ENCODE measurements around the gene LONRF2.

The LONRF2 gene

DNA sequence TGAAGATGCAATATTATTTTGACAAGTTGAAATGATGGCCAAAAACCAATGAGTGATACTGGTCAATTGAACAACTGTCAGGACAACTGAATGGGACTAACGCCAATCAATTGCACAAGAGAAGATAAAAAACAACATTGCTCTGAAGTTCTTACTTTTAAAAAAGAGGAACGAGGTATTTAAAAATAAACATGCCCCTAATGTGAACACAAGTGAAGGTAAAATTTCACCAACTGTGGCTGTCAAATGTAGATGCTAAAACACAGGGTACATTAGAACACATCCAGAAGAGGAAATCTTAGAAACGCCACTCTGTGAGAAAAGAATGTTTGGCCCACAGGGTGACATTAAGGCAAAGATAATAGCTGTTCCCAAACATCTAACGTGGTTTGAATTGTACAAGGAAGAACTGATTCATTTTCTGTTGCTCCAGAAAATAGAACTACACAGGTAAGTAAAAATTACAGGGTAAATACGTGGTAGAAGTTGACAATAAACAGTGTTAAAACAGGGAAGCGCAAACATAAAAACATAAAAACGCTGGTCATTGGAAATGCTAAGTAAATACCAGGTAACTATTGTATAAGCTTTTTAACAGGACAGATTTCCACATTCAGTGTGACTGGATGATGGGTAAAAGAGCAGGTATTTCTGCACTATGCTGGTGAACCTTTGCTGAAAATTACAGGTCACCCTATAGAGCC is 20.3 kb downstream of the LONRF2 start:
- DNase-seq (ENCODE audit: low read depth in 2 of 3, low spot score in 1 of 3): no peak

DNA sequence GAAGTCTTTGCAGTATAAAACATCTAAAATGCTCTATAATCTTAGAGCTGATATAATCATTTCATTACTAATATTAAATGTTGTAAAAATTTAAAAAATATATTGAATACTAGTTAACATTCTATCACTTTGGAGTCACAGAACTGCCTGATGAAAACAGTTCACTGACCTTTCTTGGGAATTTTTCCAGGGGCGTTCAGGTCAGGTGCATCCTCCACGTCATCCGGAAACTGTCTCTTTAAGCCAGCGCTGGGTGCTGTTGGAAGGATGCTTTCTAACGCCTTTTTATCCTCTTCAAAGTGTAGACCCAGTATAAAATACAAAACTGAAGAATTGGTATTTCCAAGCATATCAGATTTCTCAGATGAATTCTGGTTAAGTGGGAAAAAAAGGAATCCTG is 22.8 kb downstream of the LONRF2 start:
- no peak for DNase-seq (ENCODE audit: low read depth in 2 of 3, low spot score in 1 of 3)

DNA sequence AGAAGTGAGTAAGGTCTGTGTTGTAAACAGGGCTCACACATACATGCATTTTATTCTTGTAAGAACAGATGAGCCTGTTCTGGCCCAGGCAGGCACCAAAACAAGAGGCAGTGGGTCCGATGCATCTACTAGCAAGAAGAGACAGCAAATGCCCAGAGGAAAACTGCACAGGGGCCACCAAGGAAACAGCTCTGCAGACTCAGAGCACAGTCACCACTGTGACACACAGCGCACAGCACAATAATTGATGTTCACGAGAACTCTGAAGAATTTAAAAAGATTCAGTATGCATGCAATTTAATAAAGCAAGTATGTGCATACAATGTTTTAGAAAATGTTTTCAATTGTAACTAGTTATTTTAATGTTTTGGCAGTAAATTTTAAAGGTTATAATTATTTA is 24.8 kb downstream of the LONRF2 start:
- no peak for DNase-seq (ENCODE audit: low read depth in 2 of 3, low spot score in 1 of 3)

DNA sequence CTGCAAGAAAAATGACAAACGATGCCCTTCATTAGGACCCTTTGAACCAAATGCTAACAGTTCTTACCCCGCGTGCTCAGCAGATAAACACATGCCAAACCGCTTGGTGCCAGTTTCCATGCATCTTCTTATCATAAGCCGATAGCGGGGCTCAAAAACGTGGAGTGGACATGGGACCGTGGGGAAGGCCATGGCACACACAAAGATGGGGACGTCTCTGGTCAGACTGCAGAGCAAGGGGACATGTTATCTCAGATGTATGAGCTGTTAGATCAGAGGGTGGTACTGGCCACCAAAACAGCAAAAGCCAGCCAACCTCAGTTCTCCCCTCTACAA is 28.2 kb downstream of the LONRF2 start:
- DNase-seq (ENCODE audit: low read depth in 2 of 3, low spot score in 1 of 3): no peak

DNA sequence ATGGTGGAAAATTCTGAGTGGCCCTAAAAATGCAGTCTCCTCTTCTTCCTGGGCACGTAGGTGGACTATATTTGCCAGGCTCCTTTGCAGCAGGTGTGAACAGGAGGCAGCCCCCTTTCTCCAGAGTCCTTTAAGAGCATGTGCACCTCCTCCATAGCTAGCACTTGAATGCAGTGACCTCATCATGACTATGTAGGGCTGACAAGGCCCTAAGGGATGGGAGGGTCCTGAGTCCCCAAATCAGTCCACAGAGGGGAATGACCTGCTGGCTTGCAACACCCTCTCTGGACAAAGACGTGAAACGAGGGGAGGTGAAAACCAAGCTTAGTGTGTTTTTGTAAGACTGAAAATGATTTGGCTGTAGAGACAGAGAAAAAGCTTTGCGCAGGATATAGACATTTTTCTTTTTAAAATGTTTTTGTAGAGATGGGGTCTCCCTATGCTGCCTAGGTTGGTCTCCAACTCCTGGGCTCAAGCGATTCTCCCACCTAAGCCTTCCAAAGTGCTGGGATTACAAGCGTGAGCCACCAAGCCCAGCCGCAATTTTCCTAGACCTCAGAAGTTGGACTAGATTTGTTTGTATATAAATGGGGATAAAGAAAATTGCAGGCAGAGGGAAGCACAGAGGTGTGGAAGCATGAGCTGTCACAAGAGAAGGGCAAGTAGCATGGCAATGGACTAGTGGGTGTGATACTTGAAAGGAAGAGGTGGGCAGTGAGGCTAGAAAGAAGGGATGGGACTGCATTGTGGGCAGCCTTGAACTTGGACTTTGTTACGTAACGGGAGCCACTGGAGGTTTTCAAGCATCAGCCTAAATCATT is 28.8 kb downstream of the LONRF2 start:
- no peak for DNase-seq (ENCODE audit: low read depth in 2 of 3, low spot score in 1 of 3)

DNA sequence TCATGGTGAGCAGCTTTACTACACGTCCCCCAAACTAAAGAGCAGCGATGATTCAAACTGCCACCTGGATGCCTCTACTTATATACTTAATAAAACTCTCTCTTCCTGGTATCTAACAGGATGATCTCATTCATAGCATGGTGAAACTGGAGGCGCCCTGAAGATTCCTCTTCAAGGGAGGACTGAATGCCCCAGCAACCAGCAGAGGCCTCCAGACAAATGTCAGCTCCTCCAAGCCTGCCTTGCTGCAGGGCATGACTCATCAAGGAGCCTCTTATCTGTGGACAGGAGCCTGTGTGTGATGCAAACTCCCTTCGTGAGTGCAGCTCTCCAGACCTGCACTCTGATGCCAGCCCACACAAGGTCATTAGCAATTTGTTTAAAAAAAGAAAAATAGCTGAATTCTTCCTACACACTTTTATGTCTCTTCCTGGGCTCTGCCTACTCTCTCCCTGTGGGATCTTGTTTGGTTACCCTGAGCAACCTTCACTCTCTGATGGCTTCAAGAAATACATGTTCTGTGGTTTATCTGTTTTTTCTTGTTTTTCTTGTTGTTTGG is 30.2 kb downstream of the LONRF2 start:
- DNase-seq (ENCODE audit: low read depth in 2 of 3, low spot score in 1 of 3): peak; percentile 13 to 29 (median 21)

DNA sequence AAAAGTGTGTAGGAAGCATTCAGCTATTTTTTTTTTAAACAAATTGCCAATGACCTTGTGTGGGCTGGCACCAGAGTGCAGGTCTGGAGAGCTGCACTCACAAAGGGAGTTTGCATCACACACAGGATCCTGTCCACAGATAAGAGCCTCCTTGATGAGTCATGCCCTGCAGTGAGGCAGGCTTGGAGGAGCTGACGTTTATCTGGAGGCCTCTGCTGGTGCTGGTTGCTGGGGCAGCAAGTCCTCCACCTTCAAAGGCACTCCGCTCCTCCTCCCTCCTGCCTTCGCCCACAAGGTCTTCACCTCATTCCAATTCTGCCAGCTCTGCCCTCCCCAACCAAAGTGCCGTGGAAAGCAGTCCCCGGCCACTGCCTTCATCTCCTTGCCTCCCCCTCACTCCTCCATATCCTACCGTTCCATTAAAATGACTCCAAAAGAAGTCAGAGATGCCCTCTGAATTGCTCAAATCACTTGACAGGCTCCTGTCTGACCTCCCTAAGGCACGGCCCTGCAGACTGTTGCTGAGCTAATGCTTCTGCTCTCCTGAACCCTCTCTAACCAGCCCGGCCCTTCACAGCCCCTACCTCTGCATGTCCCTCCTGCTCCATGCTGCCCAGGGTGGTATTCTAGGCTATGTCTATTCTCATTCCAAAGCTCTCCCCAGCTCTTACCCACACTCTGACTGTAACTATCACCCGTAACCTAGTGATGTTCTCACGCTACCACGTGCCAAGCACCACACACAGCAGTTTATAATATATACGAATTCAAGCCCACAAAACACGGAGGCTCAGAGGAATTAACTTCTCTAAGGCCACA is 30.9 kb downstream of the LONRF2 start:
- DNase-seq (ENCODE audit: low read depth in 2 of 3, low spot score in 1 of 3): peak; percentile 25 to 50 (median 45)

DNA sequence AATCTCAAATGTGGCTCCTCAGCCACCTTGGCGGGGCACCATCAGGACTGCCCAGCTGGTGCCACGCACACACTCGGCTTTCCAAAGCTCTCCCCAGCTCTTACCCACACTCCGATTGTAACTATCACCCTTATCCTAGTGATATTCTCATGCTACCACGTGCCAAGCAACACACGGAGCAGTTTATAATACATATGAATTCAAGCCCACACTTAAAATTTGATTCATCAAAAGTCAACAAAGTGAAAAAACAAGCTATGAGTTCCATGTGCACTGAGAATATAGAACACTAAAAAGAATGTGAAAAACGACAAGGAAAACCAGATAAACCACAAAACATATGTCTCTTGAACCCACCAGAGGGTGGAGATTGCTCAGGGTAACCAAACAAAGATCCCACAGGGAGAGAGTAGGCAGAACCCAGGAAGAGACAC is 31.6 kb downstream of the LONRF2 start:
- no peak for DNase-seq (ENCODE audit: low read depth in 2 of 3, low spot score in 1 of 3)

DNA sequence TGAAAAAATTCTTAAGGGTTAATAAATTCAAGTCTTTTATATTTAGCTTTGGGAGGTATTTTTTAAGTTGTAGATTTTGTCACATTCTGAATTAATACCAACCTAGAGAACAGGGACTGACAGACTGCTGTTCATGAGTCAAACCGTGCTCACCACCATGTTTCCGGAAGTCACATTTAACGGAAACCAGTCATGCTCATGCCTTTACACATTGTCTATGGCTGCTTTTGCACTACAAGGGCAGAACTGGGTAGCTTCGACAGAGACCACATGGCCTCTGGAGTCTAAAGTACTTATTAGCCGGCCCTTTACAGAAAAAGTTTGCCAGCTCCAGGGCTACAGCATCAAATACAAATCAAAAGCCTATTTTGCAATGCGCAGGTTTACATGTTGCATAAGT is 33.3 kb downstream of the LONRF2 start:
- no peak for DNase-seq (ENCODE audit: low read depth in 2 of 3, low spot score in 1 of 3)

DNA sequence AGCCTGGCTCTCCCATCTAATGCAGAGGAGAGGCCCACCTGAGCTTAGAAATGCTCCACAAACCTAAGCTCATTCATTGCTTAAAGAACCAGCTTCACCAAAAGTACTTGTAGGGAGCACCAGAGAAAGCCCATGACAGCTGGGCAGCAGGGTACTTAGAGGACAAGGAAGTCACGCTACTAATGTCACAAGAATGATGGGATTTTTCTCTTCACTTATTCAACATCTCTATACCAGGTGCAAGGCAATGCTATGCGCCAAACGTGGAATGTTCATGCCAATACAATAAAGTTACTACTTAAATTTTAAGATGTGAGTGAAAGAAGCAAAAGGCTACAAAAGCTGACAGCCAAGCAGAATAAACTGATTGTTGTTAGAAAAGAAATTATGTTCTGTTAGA is 36.0 kb downstream of the LONRF2 start:
- DNase-seq (ENCODE audit: low read depth in 2 of 3, low spot score in 1 of 3): no peak

DNA sequence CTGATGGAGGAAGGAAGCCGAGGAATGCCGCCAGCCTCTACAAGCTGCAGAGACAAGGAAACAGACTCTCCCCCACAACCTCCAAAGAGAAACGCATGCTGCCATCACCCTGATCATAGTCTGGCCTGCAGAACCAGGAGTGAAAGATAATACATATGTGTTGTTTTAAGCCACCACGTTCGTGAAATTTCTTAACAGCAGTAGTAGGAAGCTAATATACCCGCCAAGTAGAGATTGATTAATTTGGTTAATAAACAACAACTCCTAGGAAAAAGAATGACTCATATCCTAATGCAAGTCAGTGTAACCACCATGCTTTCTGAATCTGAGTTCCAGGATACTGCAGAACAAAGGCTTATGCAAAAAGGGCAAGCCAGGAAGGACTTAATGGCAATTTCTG is 36.6 kb downstream of the LONRF2 start:
- DNase-seq (ENCODE audit: low read depth in 2 of 3, low spot score in 1 of 3): no peak

DNA sequence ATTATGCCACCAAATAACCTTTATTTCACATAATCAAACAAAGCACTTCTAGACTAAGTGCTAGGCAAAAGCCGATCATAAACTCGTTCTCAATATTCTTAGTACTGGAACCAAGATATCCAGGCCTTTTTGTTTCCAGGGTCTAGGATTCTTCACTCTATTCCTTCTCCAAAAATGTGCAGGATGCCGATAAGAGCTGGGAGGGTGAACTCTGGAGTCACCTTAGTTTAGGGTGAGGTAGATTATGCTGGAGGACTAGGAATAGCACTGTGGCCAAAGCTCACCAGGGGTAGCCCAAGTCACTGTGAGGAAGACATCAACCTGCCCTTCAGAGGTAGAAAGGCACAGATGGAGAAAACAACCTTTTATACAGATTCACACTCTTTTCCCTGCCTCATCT is 37.3 kb downstream of the LONRF2 start:
- no peak for DNase-seq (ENCODE audit: low read depth in 2 of 3, low spot score in 1 of 3)

DNA sequence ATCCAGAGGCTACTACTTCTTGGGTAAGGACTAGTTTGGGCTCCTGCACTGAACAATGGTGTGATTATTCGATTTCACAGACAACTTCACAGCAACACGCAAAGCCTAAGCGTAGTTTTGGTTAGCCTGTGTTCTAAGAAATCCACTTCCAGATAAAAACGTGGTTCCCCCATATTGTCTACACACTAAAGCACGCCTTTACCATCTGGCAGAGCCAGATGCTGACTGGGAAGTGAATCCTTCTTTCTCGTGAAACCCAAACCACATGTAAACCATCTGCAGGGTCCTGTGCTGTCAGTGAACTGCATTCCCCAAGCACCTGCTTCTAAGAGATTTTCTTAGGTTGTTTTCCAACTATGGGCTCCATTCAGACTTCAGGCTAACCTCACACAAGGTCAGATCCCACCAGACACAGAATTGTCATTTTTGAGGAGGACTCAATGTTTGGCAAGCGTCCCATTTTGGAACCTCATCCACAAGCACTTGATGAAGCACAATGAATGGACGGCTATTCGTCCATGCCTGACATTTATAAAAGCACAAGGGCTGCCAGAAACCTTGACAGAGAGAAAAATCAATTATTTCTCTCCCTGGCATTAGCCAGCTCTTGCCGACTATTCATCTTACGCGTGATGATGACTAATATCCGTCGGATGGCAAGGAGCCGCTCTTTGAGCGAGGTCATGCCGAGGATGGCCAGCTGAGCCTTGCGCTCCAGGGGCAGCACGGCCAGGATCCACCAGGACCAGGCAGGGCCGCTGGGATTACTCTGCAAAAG is 38.4 kb downstream of the LONRF2 start:
- DNase-seq (ENCODE audit: low read depth in 2 of 3, low spot score in 1 of 3): no peak

DNA sequence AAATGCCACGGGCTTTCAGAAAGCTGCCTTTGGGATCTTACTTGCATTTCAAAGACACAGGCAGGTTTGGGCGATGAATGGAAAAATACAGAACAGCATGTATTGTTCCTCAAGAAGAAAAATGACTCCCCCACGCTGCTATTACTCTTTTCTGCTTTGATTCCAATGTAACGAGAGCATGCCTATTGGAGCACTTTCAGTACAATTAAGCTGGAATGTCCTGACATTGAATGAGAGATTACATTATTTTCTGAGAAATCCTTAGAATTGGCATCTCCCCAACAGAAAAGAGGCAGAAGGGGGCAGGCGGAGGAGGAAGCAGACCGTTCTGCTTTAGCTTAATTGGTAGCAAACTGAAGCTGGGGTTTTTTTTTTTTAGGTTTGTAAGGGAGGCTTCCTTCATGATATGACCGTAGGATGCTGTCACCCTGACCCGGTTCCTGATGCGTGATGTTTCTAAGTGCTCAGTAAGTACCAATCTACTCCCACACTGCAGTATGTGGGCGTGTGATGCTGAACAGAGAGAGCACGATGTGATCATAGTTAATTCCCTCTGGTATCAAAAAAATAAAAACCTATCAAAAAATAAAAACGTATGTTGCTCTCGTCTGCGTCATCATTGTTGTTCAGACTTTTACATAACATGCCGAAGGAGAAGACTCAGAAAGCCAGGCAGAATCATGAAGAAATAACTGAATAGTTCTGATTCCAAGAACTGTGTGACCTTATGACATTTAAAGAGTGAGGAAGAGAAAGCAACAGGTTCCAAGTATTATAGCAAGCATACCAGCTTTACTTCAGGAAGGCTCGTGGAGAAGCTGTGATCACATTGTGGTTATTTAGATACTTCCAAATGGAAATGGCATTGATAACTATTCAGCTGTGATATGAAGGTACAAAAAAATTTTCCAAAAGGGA is 40.5 kb downstream of the LONRF2 start:
- DNase-seq (ENCODE audit: low read depth in 2 of 3, low spot score in 1 of 3): no peak

DNA sequence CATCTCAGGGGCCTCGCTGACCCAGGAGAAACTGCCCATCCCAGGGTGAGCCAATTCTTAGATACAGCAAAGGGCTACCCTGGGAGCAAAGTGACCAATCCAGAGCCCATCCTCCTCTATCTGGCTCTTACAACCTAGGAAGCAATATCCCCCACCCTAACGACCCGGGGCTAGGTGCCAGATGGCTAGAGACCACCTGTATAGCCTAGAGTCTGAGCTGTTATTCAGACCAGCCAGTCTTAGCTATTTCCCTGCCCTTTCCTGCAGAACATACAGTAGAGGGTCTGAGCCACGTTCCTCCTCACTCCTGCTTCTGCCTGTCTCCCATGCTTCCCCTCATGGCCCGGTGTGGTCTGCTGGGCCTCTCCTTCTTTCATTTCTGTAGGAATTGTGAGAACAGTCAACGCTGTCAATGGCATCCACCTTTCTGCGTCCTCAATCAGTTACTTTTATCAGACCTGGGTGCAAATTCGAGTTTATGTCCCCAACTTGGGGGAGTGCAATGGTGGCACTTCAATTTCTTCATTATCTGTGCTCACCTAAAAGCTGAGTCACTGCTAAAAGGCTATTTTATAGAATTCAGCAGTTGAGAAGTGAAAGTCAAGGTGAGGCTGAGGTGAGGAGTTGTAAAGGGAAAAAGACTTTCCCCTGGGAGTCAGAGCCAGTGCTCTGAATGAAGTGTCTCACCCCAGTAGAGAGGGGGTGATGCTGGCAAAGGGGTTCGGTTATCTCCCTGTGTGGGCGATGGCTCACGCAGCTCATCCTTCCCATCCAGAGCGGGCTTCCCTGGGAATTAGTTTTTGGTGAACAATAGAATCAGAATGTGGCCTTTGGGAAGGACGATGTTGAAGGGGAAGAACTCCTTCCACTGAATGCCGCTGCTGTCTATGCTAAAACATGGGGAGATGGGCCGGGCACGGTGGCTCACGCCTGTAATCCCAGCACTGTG is 42.4 kb downstream of the LONRF2 start:
- DNase-seq (ENCODE audit: low read depth in 2 of 3, low spot score in 1 of 3): no peak

DNA sequence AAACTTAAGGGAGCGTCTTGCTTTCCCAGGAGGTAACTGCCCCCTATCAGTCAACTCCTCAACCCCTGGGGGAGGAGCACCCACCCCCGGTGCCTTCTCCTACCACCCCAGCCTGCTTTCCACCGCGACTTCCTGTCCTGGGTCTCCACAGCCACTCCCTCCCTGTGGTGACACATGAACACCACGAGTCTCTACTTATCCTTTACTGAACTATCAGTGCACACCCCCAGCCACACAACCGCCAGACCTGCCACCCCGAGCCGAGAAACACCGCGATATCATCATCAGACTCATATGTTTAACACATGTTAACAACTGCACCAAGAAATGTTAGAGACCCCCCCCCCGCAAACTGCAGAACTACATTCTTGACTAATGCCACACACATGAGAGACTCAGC is 43.3 kb downstream of the LONRF2 start:
- DNase-seq (ENCODE audit: low read depth in 2 of 3, low spot score in 1 of 3): no peak

DNA sequence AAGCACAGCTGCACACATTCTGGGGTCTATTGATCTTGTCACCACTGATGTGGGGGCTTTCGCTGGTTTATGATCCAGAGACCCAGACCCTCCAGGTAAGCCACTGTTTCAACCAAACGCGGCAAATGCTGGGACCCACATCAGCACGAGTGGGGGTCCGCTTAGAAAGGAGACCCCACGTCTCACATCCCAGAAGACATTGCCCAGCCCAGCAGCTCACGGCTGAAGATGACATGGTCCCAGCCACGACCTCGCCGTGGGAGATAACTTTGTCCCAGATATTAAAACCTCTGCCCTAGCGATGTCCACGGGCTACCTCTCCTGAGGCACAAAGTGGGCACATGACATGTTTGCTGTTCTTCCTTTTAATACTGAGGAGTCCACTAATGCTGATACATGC is 43.8 kb downstream of the LONRF2 start:
- no peak for DNase-seq (ENCODE audit: low read depth in 2 of 3, low spot score in 1 of 3)

DNA sequence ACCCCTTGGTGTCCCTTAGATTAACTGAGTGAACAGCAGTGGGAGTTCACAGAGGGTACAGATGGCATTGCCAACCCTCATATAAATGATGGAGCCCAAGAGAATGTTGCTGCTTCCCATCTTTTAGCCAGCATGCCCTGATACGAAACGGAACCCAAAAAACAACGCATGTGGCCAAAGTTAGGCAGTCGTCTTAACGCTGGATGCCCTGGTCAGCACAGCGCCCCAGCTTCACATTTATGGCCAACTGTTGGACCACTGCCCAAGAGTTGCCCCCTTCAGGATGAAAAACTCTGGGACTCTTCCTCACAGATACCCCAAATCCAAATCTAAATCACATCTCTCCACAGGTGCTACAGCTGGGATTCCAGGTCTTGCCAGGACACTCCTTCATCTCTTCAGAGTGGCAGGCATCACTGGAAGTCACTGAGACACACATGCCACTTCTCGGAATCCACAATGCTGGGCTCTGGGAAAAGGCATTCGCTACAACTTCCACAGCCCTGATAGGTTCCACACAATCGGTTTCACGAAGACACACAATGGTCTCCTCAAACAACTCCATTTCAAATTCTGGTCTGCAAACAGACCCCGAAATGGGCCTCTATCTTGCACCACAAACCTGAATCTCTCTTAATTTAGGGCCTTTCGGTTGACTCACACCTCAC is 44.6 kb downstream of the LONRF2 start:
- no peak for DNase-seq (ENCODE audit: low read depth in 2 of 3, low spot score in 1 of 3)

Data from stimulated activated CD4-positive, alpha-beta T cell treated with anti-CD3 and anti-CD28 coated beads, Interleukin-12 subunit alpha, Interleukin-12 subunit beta, amount 100 ng/mL, for 48 hours (primary cell).